Measurements from ENCODE around the gene SNX30. TPM values are rescaled to one million over a fixed set of nuclear protein-coding genes. Genes with fewer than 3 reads are reported as not detected.
"Not testable (repeated sequence)": the region's sequence is repeated elsewhere in the genome, so short reads cannot be mapped to it uniquely, and the experiment has no call there.

Gene SNX30
- total RNA-seq, 2 experiments from 2014 or later, result 3.8 to 3.9 TPM

- ATAC-seq (no peak), DNase-seq (no peak)
- no peaks in the 10 kb centered on the region for H3K9me3 Mint-ChIP-seq
- TF ChIP-seq CTCF (IDR thresholded peaks at IDR 0.05), result no peak
- no peaks in the 10 kb centered on the region for H3K27me3 Mint-ChIP-seq
- H3K4me1 Mint-ChIP-seq (ENCODE audit: low read depth), result peaks cover 22% of the 10 kb centered on the region
- intact Hi-C loops (cut with micrococcal nuclease), result no loop called here
- CTCF ChIA-PET, result interaction anchor here (0.7 to 5.3 kb wide), 4 partner anchors 34 to 277 kb away, joined by 3 to 36 read pairs (median 4); no protein-coding TSS in a partner anchor
- H3K27ac Mint-ChIP-seq, result no peak overlapping the region
- no peak overlapping the region for H3K4me3 Mint-ChIP-seq
- no peaks in the 10 kb centered on the region for H3K36me3 Mint-ChIP-seq (ENCODE audit: low read depth)
- POLR2A ChIA-PET, result interaction anchor here (1.5 kb wide), 1 partner anchor 9 kb away, joined by 3 read pairs; no protein-coding TSS in a partner anchor
These were observed 30.3 kb upstream of the SNX30 start for GRCh38 chr9:112720113-112720780.

- CTCF ChIA-PET, result interaction anchor here (1.9 kb wide), 1 partner anchor 11 kb away, joined by 6 read pairs; no protein-coding TSS in a partner anchor
- H3K9me3 Mint-ChIP-seq; intact Hi-C loops (cut with micrococcal nuclease); H3K27ac Mint-ChIP-seq; H3K27me3 Mint-ChIP-seq; DNase-seq; POLR2A ChIA-PET; H3K4me3 Mint-ChIP-seq; ATAC-seq; H3K36me3 Mint-ChIP-seq (ENCODE audit: low read depth): not testable (repeated sequence)
- peaks cover 12% of the 10 kb centered on the region for H3K4me1 Mint-ChIP-seq (ENCODE audit: low read depth)
These were observed 27.8 kb upstream of the SNX30 start for GRCh38 chr9:112722749-112723148.

GRCh38 chr9:112725961-112726360, 24.6 kb upstream of the SNX30 start:
- Mint-ChIP-seq H3K9me3 (no peaks in the 10 kb centered on the region), H3K4me1 (ENCODE audit: low read depth) (no peaks in the 10 kb centered on the region), H3K27ac (no peak overlapping the region), H3K36me3 (ENCODE audit: low read depth) (no peaks in the 10 kb centered on the region), H3K4me3 (no peak overlapping the region), H3K27me3 (no peaks in the 10 kb centered on the region)
- intact Hi-C loops (cut with micrococcal nuclease), result no loop called here
- no peak for TF ChIP-seq CTCF (IDR thresholded peaks at IDR 0.05)
- CTCF ChIA-PET, result no interaction called here
- POLR2A ChIA-PET, result interaction anchor here (1.4 kb wide), 1 partner anchor 9 kb away, joined by 4 read pairs; no protein-coding TSS in a partner anchor
- ATAC-seq (no peak), DNase-seq (no peak)

- CTCF ChIA-PET, result interaction anchor here (0.7 kb wide), 1 partner anchor 12 kb away, joined by 3 read pairs; no protein-coding TSS in a partner anchor
- no peaks in the 10 kb centered on the region for H3K27me3 Mint-ChIP-seq
- ATAC-seq, result no peak
- intact Hi-C loops (cut with micrococcal nuclease), result no loop called here
- no peak for TF ChIP-seq CTCF (IDR thresholded peaks at IDR 0.05)
- no peaks in the 10 kb centered on the region for H3K36me3 Mint-ChIP-seq (ENCODE audit: low read depth)
- H3K27ac Mint-ChIP-seq, result no peak overlapping the region
- DNase-seq, result no peak
- H3K4me3 Mint-ChIP-seq, result no peak overlapping the region
- POLR2A ChIA-PET, result interaction anchor here (1.4 kb wide), 1 partner anchor 9 kb away, joined by 4 read pairs; no protein-coding TSS in a partner anchor
- H3K9me3 Mint-ChIP-seq, result no peaks in the 10 kb centered on the region
- H3K4me1 Mint-ChIP-seq (ENCODE audit: low read depth), result no peaks in the 10 kb centered on the region
These were observed 24.1 kb upstream of the SNX30 start for GRCh38 chr9:112726428-112726827.

- intact Hi-C loops (cut with micrococcal nuclease), result no loop called here
- Mint-ChIP-seq H3K27ac (no peak overlapping the region), H3K4me3 (no peak overlapping the region), H3K4me1 (ENCODE audit: low read depth) (no peaks in the 10 kb centered on the region), H3K9me3 (no peaks in the 10 kb centered on the region), H3K36me3 (ENCODE audit: low read depth) (no peaks in the 10 kb centered on the region), H3K27me3 (no peaks in the 10 kb centered on the region)
- no peak for ATAC-seq
- no peak for DNase-seq
- no peak for TF ChIP-seq CTCF (IDR thresholded peaks at IDR 0.05)
- CTCF ChIA-PET, result interaction anchor here (1.3 kb wide), 1 partner anchor 65 kb away, joined by 4 read pairs; no protein-coding TSS in a partner anchor
- POLR2A ChIA-PET, result no interaction called here
These were observed 22.2 kb upstream of the SNX30 start for GRCh38 chr9:112728401-112728800.

Data from activated CD8-positive, alpha-beta T cell treated with anti-CD3 and anti-CD28 coated beads for 36 hours (primary cell).